H9 (cell line): ENCODE measurements around the gene AMMECR1. TPM values are rescaled to one million over a fixed set of nuclear protein-coding genes. Genes with fewer than 3 reads are reported as not detected.

Experiments used
- DNase-seq: peaks from one replicate; pipeline ENCODE4 v3.0.0-alpha.2; 2017
- H2AFZ ChIP-seq: one replicate; pipeline ENCODE4 v1.6.1; 2013; ENCODE audit warnings: mild to moderate bottlenecking, low read length, control low read depth, moderate library complexity
- H2AK5ac ChIP-seq: 2 replicates; pipeline ENCODE4 v1.6.1; 2013; ENCODE audit warnings: low read length, control low read depth, mixed read lengths; ENCODE audit not compliant: insufficient read length
- H2BK120ac ChIP-seq: one replicate; pipeline ENCODE4 v1.6.1; 2013; ENCODE audit warnings: low read depth, mild to moderate bottlenecking, low read length, control low read depth, inconsistent platforms; ENCODE audit not compliant: poor library complexity, severe bottlenecking
- H2BK12ac ChIP-seq: 2 replicates; pipeline ENCODE4 v1.6.1; 2013; ENCODE audit warnings: low read length, control low read depth, mixed read lengths, low read depth; ENCODE audit not compliant: insufficient read length
- H2BK15ac ChIP-seq: 2 replicates; pipeline ENCODE4 v1.6.1; 2013; ENCODE audit warnings: low read depth, low read length, control low read depth
- H2BK20ac ChIP-seq: one replicate; pipeline ENCODE4 v1.6.1; 2013; ENCODE audit warnings: low read depth, mild to moderate bottlenecking, low read length, control low read depth, inconsistent platforms; ENCODE audit not compliant: poor library complexity, severe bottlenecking
- H2BK5ac ChIP-seq: 2 replicates; pipeline ENCODE4 v1.6.1; 2013; ENCODE audit warnings: low read length, control low read depth, mixed read lengths; ENCODE audit not compliant: insufficient read length
- H3K14ac ChIP-seq: 2 replicates; pipeline ENCODE4 v1.6.1; 2013; ENCODE audit warnings: low read length, control low read depth; ENCODE audit not compliant: insufficient read depth
- H3K18ac ChIP-seq: 2 replicates; pipeline ENCODE4 v1.6.1; 2013; ENCODE audit warnings: low read depth, mild to moderate bottlenecking, mixed read lengths, low read length, control low read depth; ENCODE audit not compliant: insufficient read length
- H3K23ac ChIP-seq: 2 replicates; pipeline ENCODE4 v1.6.1; 2013; ENCODE audit warnings: low read length, control low read depth, mixed read lengths, low read depth; ENCODE audit not compliant: insufficient read length
- H3K23me2 ChIP-seq: 2 replicates; pipeline ENCODE4 v1.6.1; 2013; ENCODE audit warnings: low read depth, mild to moderate bottlenecking, mixed read lengths, low read length, control low read depth; ENCODE audit not compliant: insufficient read length, poor library complexity, severe bottlenecking
- H3K27ac ChIP-seq: 2 replicates; pipeline ENCODE4 v1.5.1; 2013; ENCODE audit warnings: low read length, control low read depth, mixed read lengths, low read depth; ENCODE audit not compliant: insufficient read length
- H3K27me3 ChIP-seq: 2 replicates; pipeline ENCODE4 v1.6.1; 2013; ENCODE audit warnings: low read length, control low read depth, inconsistent platforms; ENCODE audit not compliant: insufficient read depth
- H3K4ac ChIP-seq: 2 replicates; pipeline ENCODE4 v1.6.1; 2013; ENCODE audit warnings: low read depth, mild to moderate bottlenecking, control low read depth, inconsistent platforms, low read length, moderate library complexity
- H3K4me1 ChIP-seq: 2 replicates; pipeline ENCODE4 v1.6.1; 2013; ENCODE audit warnings: low read length, control low read depth, inconsistent platforms; ENCODE audit not compliant: insufficient read depth
- H3K4me2 ChIP-seq: 2 replicates; pipeline ENCODE4 v1.6.1; 2013; ENCODE audit warnings: low read length, control low read depth, mixed read lengths; ENCODE audit not compliant: insufficient read length, insufficient read depth
- H3K56ac ChIP-seq: 2 replicates; pipeline ENCODE4 v1.6.1; 2013; ENCODE audit warnings: low read depth, mild to moderate bottlenecking, mixed read lengths, low read length, control low read depth; ENCODE audit not compliant: insufficient read length
- H3K79me1 ChIP-seq: 2 replicates; pipeline ENCODE4 v1.6.1; 2013; ENCODE audit warnings: low read depth, mild to moderate bottlenecking, moderate library complexity, low read length, control low read depth, inconsistent platforms; ENCODE audit not compliant: insufficient read depth, poor library complexity, severe bottlenecking
- H3K79me2 ChIP-seq: 2 replicates; pipeline ENCODE4 v1.6.1; 2013; ENCODE audit warnings: low read length, control low read depth, inconsistent platforms; ENCODE audit not compliant: insufficient read depth
- H3K9ac ChIP-seq: 2 replicates; pipeline ENCODE4 v1.6.1; 2013; ENCODE audit warnings: low read length, control low read depth, mixed read lengths; ENCODE audit not compliant: insufficient read length; ENCODE audit errors: extremely low read depth
- H3K9me3 ChIP-seq: one replicate; pipeline ENCODE4 v1.6.1; 2013; ENCODE audit warnings: low read depth, low read length, inconsistent platforms; ENCODE audit not compliant: control insufficient read depth
- H3T11ph ChIP-seq: one replicate; pipeline ENCODE4 v1.6.1; 2013; ENCODE audit warnings: mild to moderate bottlenecking, low read length, control low read depth, inconsistent platforms
- H4K20me1 ChIP-seq: one replicate; pipeline ENCODE4 v1.6.1; 2013; ENCODE audit not compliant: control insufficient read depth, insufficient read length, insufficient read depth
- H4K5ac ChIP-seq: 2 replicates; pipeline ENCODE4 v1.6.1; 2013; ENCODE audit warnings: low read depth, mild to moderate bottlenecking, mixed read lengths, low read length, control low read depth; ENCODE audit not compliant: insufficient read length
- H4K8ac ChIP-seq: replicated peaks from 2 replicates; pipeline ENCODE4 v1.6.1; 2013; ENCODE audit warnings: low read length, control low read depth, mixed read lengths, low read depth; ENCODE audit not compliant: insufficient read length
- H4K91ac ChIP-seq: 2 replicates; pipeline ENCODE4 v1.6.1; 2013; ENCODE audit warnings: low read depth, mild to moderate bottlenecking, moderate library complexity, mixed read lengths, low read length, control low read depth; ENCODE audit not compliant: insufficient read length
- H3K27ac Mint-ChIP-seq, 3 experiments: 2 replicates in 2 of 3; 3 replicates in 1 of 3; pipeline ENCODE4 v1.8.0; 2020 to 2021; ENCODE audit warnings: mixed read lengths in 3 of 3, mild to moderate bottlenecking in 1 of 3, moderate library complexity in 1 of 3
- H3K27me3 Mint-ChIP-seq: 2 replicates; pipeline ENCODE4 v1.8.0; 2021; ENCODE audit warnings: low read depth, mild to moderate bottlenecking, moderate library complexity, mixed read lengths
- H3K36me3 Mint-ChIP-seq, 3 experiments: 2 replicates in 2 of 3; 3 replicates in 1 of 3; pipeline ENCODE4 v1.8.0; 2020 to 2021; ENCODE audit warnings: low read depth in 3 of 3, mixed read lengths in 3 of 3; ENCODE audit not compliant: insufficient read depth in 1 of 3
- H3K4me1 Mint-ChIP-seq, 2 experiments: 2 replicates each; pipeline ENCODE4 v1.8.0; 2020; ENCODE audit warnings: mixed read lengths in 2 of 2
- H3K4me3 Mint-ChIP-seq, 2 experiments: 2 replicates in 1 of 2; 3 replicates in 1 of 2; pipeline ENCODE4 v1.8.0; 2020 to 2021; ENCODE audit warnings: mild to moderate bottlenecking in 2 of 2, mixed read lengths in 2 of 2, moderate library complexity in 1 of 2
- H3K9me3 Mint-ChIP-seq, 2 experiments: 2 replicates in 1 of 2; 3 replicates in 1 of 2; pipeline ENCODE4 v1.8.0; 2020; ENCODE audit warnings: mild to moderate bottlenecking in 2 of 2, mixed read lengths in 2 of 2, moderate library complexity in 1 of 2
- CTCF ChIP-seq: fragments of 200-600 bp; sonication (generic); conservative IDR thresholded peaks from 3 replicates; pipeline ENCODE4 v1.8.0; 2021; ENCODE audit warnings: antibody characterized with exemption, mild to moderate bottlenecking
- WGBS: extraction: QIAGEN DNeasy Blood & Tissue Kit; methylation state at CpG from one replicate; pipeline ENCODE4 v1.1.7; 2013; ENCODE audit warnings: missing lambda C conversion rate, low lambda C conversion rate, mixed read lengths; ENCODE audit not compliant: insufficient read length; ENCODE audit errors: extremely low coverage; 5-methylcytosine and 5-hydroxymethylcytosine counted together
- total RNA-seq: library from RNA; stranded (reverse); gene quantifications from 2 replicates; pipeline ENCODE4 v1.2.1, GENCODE V29; 2021

Gene AMMECR1
- total RNA-seq, 1 experiment from 2014 or later: 28.5 TPM

GRCh38 chrX:110188701-110189558 is 129.0 kb downstream of the AMMECR1 start:
- H3K4me3 Mint-ChIP-seq: no peak overlapping the region
- no peak overlapping the region for H3K27ac Mint-ChIP-seq
- H3K23me2 ChIP-seq: no peaks in the 10 kb centered on the region
- H4K5ac ChIP-seq: no peak overlapping the region
- no peak overlapping the region for H3K4ac ChIP-seq
- no peaks in the 10 kb centered on the region for H3K27me3 Mint-ChIP-seq
- H2BK15ac ChIP-seq: no peak overlapping the region
- no peak overlapping the region for H2BK120ac ChIP-seq
- no peak overlapping the region for H3T11ph ChIP-seq
- peaks cover 8 to 10% of the 10 kb centered on the region in 2 experiments for H3K4me1 Mint-ChIP-seq
- H3K79me2 ChIP-seq: no peaks in the 10 kb centered on the region
- H3K4me1 ChIP-seq: no peaks in the 10 kb centered on the region
- H4K20me1 ChIP-seq: no peaks in the 10 kb centered on the region
- no CpG with 5 or more reads among the region's 4 CpGs for WGBS
- H3K23ac ChIP-seq: no peak overlapping the region
- no peak overlapping the region for H3K4me2 ChIP-seq
- no peak overlapping the region for H2AK5ac ChIP-seq
- H2BK5ac ChIP-seq: no peak overlapping the region
- no peak overlapping the region for H2AFZ ChIP-seq
- H3K27ac ChIP-seq: no peak overlapping the region
- TF ChIP-seq CTCF: no peak
- H3K79me1 ChIP-seq: no peaks in the 10 kb centered on the region
- H3K9ac ChIP-seq: no peak overlapping the region
- DNase-seq: no peak
- no peak overlapping the region for H3K18ac ChIP-seq
- H4K8ac ChIP-seq: no peak overlapping the region
- no peak overlapping the region for H2BK20ac ChIP-seq
- no peak overlapping the region for H4K91ac ChIP-seq
- no peaks in the 10 kb centered on the region for H3K27me3 ChIP-seq
- peaks cover 7% of the 10 kb centered on the region in 3 experiments; a peak in 6 of 7 replicates for H3K36me3 Mint-ChIP-seq
- no peaks in the 10 kb centered on the region for H3K9me3 ChIP-seq
- H3K9me3 Mint-ChIP-seq: peaks cover 6 to 7% of the 10 kb centered on the region in 2 experiments; a peak in 4 of 5 replicates
- H3K14ac ChIP-seq: no peak overlapping the region
- no peak overlapping the region for H2BK12ac ChIP-seq
- no peak overlapping the region for H3K56ac ChIP-seq
